CD4-positive, alpha-beta T cell (primary cell): ENCODE results near the gene UNKL. TPM values are rescaled to one million over a fixed set of nuclear protein-coding genes. Genes with fewer than 3 reads are reported as not detected.

ENCODE experiments used
- ATAC-seq: fragments of 200-7000 bp; cut with Tn5 transposase; one replicate; pipeline ENCODE4 v1.10.0; 2022; ENCODE audit warnings: mild to moderate bottlenecking; ENCODE audit not compliant: poor library complexity
- CTCF ChIA-PET: fragments of 350-600 bp; sonication (Branson Sonifier 250); formaldehyde crosslinking; loops from one replicate; lab custom pipeline; 2021; ENCODE audit warnings: antibody characterized with exemption, inconsistent platforms; lab: Charles Lee
- POLR2A ChIA-PET: fragments of 350-600 bp; sonication (Branson Sonifier 250); formaldehyde crosslinking; loops from one replicate; lab custom pipeline; 2021; ENCODE audit warnings: antibody characterized with exemption, inconsistent platforms; lab: Charles Lee
- DNase-seq, 14 experiments: peaks; one replicate each; pipeline ENCODE4 v3.0.0-alpha.2; 2013 to 2020; ENCODE audit warnings: mixed read lengths in 2 of 14
- H3K27ac ChIP-seq, 2 donors: one replicate each; pipeline versions ENCODE4 v1.5.1 to v1.7.0; 2013; ENCODE audit warnings: low read length in 2 of 2, low read depth in 1 of 2, mild to moderate bottlenecking in 1 of 2
- H3K27me3 ChIP-seq, 2 experiments: 1 replicate in 1 of 2; 2 replicates in 1 of 2; pipeline versions ENCODE4 v1.6.1 to v1.7.0; 2013; ENCODE audit warnings: low read length in 2 of 2, control low read depth in 1 of 2, mild to moderate bottlenecking in 1 of 2, moderate library complexity in 1 of 2; ENCODE audit not compliant: insufficient read depth in 2 of 2, control insufficient read depth in 1 of 2
- H3K36me3 ChIP-seq: one replicate; pipeline ENCODE4 v1.6.1; 2013; ENCODE audit warnings: low read length, control low read depth; ENCODE audit not compliant: insufficient read depth
- H3K4me1 ChIP-seq: one replicate; pipeline ENCODE4 v1.6.1; 2013; ENCODE audit warnings: low read length, control low read depth; ENCODE audit not compliant: insufficient read depth
- H3K4me3 ChIP-seq: one replicate; pipeline ENCODE4 v1.5.1; 2013; ENCODE audit warnings: mild to moderate bottlenecking, low read length, moderate library complexity
- H3K9me3 ChIP-seq, 2 experiments: 1 replicate in 1 of 2; 2 replicates in 1 of 2; pipeline versions ENCODE4 v1.6.1 to v1.7.0; 2013; ENCODE audit warnings: low read length in 2 of 2, mild to moderate bottlenecking in 2 of 2, control low read depth in 1 of 2, moderate library complexity in 1 of 2; ENCODE audit not compliant: control insufficient read depth in 1 of 2, insufficient read depth in 1 of 2
- H3K27ac Mint-ChIP-seq: one replicate; pipeline ENCODE4 v1.8.0; 2020; ENCODE audit warnings: mixed read lengths
- H3K27me3 Mint-ChIP-seq: one replicate; pipeline ENCODE4 v1.8.0; 2021; ENCODE audit warnings: mixed read lengths
- H3K36me3 Mint-ChIP-seq: one replicate; pipeline ENCODE4 v1.8.0; 2021; ENCODE audit warnings: low read depth, mixed read lengths
- H3K4me1 Mint-ChIP-seq: one replicate; pipeline ENCODE4 v1.8.0; 2021; ENCODE audit warnings: low read depth, mixed read lengths
- H3K4me3 Mint-ChIP-seq: one replicate; pipeline ENCODE4 v1.8.0; 2020; ENCODE audit warnings: mild to moderate bottlenecking, mixed read lengths
- H3K9me3 Mint-ChIP-seq: one replicate; pipeline ENCODE4 v1.8.0; 2020; ENCODE audit warnings: mixed read lengths
- CTCF ChIP-seq: fragments of 200-600 bp; IDR thresholded peaks from one replicate; pipeline ENCODE4 v1.8.0; 2022; ENCODE audit warnings: antibody characterized with exemption, mild to moderate bottlenecking
- intact Hi-C, 2 experiments: fragments of 100-400 bp; cut with DNase I in 1 of 2; cut with micrococcal nuclease in 1 of 2; formaldehyde crosslinking; loops; one replicate each; pipeline versions ENCODE4 v1.15.1 to v1.9.0; 2023 to 2025; cut with DNase I, micrococcal nuclease
- total RNA-seq, 174 experiments: library from RNA in 2 of 174; stranded (reverse) in 2 of 174; gene quantifications; one replicate each; pipeline ENCODE4 v1.2.3 and lab custom pipeline; 2021 to 2026

The UNKL gene
- total RNA-seq, 2 experiments from 2014 or later, result 52.6 to 53.2 TPM

GRCh38 chr16:1430759-1431496 is 16.4 kb upstream of the UNKL start, which contains the start of gene PERCC1:
TSS of gene PERCC1 (plus strand) at chr16:1431078. CDS start at chr16:1432594, 1,516 bp downstream.
- Histone ChIP-seq H3K4me1 (peaks cover 14% of the 10 kb centered on the region), H3K27ac (no peak within 1 kb of the TSS), H3K9me3 (no peaks in the 10 kb centered on the region), H3K27me3 (peaks cover 0 to 5% of the 10 kb centered on the region in 2 experiments), H3K4me3 (no peak within 1 kb of the TSS), H3K36me3 (no peaks in the 10 kb centered on the region)
- Mint-ChIP-seq H3K4me1 (no peaks in the 10 kb centered on the region), H3K4me3 (peak within 1 kb of the TSS; percentile 51), H3K36me3 (no peaks in the 10 kb centered on the region), H3K27me3 (no peaks in the 10 kb centered on the region), H3K9me3 (no peaks in the 10 kb centered on the region), H3K27ac (no peak within 1 kb of the TSS)
- intact Hi-C loops, result no loop called here
- no peak for ATAC-seq
- DNase-seq, result no peak
- ChIA-PET CTCF (no interaction called here), POLR2A (no interaction called here)
- no peak for TF ChIP-seq CTCF

- Mint-ChIP-seq H3K4me1 (no peaks in the 10 kb centered on the region), H3K9me3 (no peaks in the 10 kb centered on the region), H3K4me3 (no peak overlapping the region), H3K27me3 (no peaks in the 10 kb centered on the region), H3K27ac (no peak overlapping the region), H3K36me3 (no peaks in the 10 kb centered on the region)
- POLR2A ChIA-PET, result no interaction called here
- no peak for TF ChIP-seq CTCF
- Histone ChIP-seq H3K4me1 (peaks cover 14% of the 10 kb centered on the region), H3K27ac (no peak overlapping the region), H3K4me3 (no peak overlapping the region), H3K9me3 (no peaks in the 10 kb centered on the region), H3K27me3 (peaks cover 0 to 5% of the 10 kb centered on the region in 2 experiments), H3K36me3 (no peaks in the 10 kb centered on the region)
- DNase-seq (no peak), ATAC-seq (no peak)
- intact Hi-C loops, result no loop called here
- CTCF ChIA-PET, result no interaction called here
Observed at GRCh38 chr16:1430214-1430758, 15.8 kb upstream of the UNKL start.

- H3K36me3 Mint-ChIP-seq, result no peaks in the 10 kb centered on the region
- H3K9me3 Mint-ChIP-seq, result no peaks in the 10 kb centered on the region
- Histone ChIP-seq H3K27ac (no peak overlapping the region), H3K9me3 (no peaks in the 10 kb centered on the region), H3K4me1 (peaks cover 14% of the 10 kb centered on the region), H3K27me3 (peaks cover 0 to 5% of the 10 kb centered on the region in 2 experiments), H3K4me3 (no peak overlapping the region), H3K36me3 (no peaks in the 10 kb centered on the region)
- no peak for TF ChIP-seq CTCF
- DNase-seq (no peak), ATAC-seq (no peak)
- H3K27ac Mint-ChIP-seq, result no peak overlapping the region
- ChIA-PET CTCF (no interaction called here), POLR2A (no interaction called here)
- H3K4me1 Mint-ChIP-seq, result no peaks in the 10 kb centered on the region
- H3K27me3 Mint-ChIP-seq, result no peaks in the 10 kb centered on the region
- no peak overlapping the region for H3K4me3 Mint-ChIP-seq
- intact Hi-C loops, result loop anchor here in 1 of 2 experiments (10.0 kb wide), 1 partner anchor 45 kb away; the partner anchor contains the start of gene CLCN7
Observed at GRCh38 chr16:1429631-1430030, 15.1 kb upstream of the UNKL start.
